NB4 (cell line): ENCODE results near the gene SLFN11.
A peak's percentile ranks its signal among the peaks of the same experiment; 100 is the strongest.

Experiments used
- DNase-seq: peaks from one replicate; pipeline ENCODE4 v3.0.0; 2010; ENCODE audit warnings: low read depth
- H3K4me3 ChIP-seq: one replicate; pipeline ENCODE4 v1.5.1; 2011; ENCODE audit warnings: mild to moderate bottlenecking, low read depth, low read length, moderate library complexity
- MYC ChIP-seq: IDR thresholded peaks from 2 replicates; pipeline ENCODE4 v1.6.1; 2011; ENCODE audit warnings: low read depth, low read length
- POLR2A ChIP-seq: IDR thresholded peaks from 2 replicates; pipeline ENCODE4 v1.6.1; 2011; ENCODE audit warnings: mild to moderate bottlenecking; ENCODE audit not compliant: insufficient read length; ENCODE audit errors: extremely low read depth
- TF ChIP-seq, protein P1 (sequence below): IDR thresholded peaks from 2 replicates; pipeline ENCODE4 v1.6.1; 2011; ENCODE audit warnings: low read depth, low read length
- TF ChIP-seq, protein P2 (sequence below): IDR thresholded peaks from one replicate; pipeline ENCODE4 v1.5.1; 2012; ENCODE audit warnings: low read depth, low read length

Gene SLFN11

DNA sequence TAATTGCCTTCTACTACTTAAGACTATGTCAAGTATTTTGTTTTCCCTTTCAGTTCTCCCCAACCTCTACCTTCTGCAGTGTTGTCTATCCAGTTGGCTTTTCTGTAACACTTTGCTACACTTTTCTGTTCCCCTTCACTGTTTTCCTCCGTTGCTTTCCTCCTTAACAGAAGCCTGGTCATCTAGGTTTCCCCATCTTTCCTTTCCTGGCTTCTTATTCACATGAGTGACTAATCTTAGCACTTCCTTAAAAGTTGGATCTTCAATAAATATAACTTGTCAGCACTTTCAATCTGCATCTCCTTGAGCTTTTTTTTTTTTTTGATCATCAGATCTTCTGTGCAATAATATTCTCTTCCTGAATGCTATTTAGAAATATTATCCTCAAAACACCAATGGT lies 2.8 kb upstream of the SLFN11 start:
- DNase-seq = peak; percentile 55
- no peak for TF ChIP-seq MYC
- no peak for TF ChIP-seq POLR2A
- H3K4me3 ChIP-seq = no peak overlapping the region

DNA sequence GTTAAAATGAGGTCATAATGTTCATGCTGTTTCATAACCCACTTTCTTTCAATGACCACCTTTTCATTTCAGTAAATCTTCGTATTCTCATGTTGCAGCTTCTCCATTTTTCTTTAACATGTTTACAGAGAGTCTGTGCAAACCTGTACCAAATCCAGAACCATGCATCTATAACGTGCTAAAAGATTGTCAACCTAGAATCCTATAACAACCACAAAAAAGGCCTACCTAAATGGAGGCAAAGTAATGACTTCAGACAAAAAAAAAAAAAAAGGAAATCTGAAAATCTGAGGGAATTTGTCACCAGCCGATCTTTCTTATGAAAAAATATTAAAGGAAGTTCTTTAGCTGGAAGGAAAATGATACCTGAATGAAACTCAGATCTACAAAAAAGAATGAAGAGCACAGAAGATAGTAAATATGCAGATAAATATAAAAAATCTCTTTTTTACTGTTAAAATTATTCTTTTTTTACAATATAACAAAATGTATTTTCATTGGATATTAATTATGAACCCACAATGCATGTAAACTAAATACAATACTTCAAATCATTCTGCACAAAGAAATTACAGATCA lies 1.4 kb upstream of the SLFN11 start:
- peak overlapping the region; percentile 80 for H3K4me3 ChIP-seq
- DNase-seq = no peak
- TF ChIP-seq, protein P1, sequence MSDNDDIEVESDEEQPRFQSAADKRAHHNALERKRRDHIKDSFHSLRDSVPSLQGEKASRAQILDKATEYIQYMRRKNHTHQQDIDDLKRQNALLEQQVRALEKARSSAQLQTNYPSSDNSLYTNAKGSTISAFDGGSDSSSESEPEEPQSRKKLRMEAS = no peak
- TF ChIP-seq, protein P2, sequence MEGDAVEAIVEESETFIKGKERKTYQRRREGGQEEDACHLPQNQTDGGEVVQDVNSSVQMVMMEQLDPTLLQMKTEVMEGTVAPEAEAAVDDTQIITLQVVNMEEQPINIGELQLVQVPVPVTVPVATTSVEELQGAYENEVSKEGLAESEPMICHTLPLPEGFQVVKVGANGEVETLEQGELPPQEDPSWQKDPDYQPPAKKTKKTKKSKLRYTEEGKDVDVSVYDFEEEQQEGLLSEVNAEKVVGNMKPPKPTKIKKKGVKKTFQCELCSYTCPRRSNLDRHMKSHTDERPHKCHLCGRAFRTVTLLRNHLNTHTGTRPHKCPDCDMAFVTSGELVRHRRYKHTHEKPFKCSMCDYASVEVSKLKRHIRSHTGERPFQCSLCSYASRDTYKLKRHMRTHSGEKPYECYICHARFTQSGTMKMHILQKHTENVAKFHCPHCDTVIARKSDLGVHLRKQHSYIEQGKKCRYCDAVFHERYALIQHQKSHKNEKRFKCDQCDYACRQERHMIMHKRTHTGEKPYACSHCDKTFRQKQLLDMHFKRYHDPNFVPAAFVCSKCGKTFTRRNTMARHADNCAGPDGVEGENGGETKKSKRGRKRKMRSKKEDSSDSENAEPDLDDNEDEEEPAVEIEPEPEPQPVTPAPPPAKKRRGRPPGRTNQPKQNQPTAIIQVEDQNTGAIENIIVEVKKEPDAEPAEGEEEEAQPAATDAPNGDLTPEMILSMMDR = no peak
- TF ChIP-seq MYC (no peak), POLR2A (no peak)

DNA sequence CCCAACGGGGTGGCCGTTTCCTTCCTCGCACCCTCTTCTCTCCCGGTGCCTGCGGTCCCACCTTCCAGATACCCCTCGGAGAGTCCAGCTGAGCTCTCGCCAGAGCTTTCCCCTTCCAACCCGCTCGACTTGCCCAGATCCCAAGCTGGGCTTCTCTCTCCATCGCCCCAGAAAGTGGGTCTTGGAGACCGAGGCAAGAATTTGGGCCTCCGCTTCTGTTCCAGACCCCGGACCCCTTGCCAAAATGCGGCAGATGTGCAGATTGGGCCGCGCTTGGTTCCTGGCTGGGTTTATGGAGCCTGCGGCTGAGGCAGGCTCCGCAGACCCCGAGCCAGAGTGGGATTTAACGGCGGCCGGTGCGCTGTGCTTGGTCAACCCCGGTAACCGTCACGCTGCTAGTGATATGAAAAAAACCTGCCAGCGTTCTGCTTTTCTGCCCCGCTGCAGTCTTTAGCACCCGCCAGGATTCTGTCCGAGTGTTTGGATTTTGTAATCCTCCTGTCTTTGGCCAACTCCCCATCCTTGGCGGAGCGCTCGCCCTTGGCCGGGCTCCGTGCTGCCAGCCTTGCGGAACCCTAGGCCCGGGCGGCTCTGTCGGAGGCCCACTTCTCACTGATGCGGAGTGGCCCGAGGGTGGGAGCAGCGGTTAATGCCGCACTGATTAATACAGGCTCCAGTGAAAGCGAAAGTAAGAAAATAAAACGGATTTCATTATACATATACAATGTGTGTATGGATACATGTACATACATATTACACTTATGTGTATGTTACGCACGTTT lies 754 bp upstream of the SLFN11 start:
- peak; percentile 86 for DNase-seq
- TF ChIP-seq POLR2A (peak; percentile 45), MYC (no peak)
- TF ChIP-seq, protein P1 = no peak
- TF ChIP-seq, protein P2 = no peak
- peak overlapping the region; percentile 80 for H3K4me3 ChIP-seq

DNA sequence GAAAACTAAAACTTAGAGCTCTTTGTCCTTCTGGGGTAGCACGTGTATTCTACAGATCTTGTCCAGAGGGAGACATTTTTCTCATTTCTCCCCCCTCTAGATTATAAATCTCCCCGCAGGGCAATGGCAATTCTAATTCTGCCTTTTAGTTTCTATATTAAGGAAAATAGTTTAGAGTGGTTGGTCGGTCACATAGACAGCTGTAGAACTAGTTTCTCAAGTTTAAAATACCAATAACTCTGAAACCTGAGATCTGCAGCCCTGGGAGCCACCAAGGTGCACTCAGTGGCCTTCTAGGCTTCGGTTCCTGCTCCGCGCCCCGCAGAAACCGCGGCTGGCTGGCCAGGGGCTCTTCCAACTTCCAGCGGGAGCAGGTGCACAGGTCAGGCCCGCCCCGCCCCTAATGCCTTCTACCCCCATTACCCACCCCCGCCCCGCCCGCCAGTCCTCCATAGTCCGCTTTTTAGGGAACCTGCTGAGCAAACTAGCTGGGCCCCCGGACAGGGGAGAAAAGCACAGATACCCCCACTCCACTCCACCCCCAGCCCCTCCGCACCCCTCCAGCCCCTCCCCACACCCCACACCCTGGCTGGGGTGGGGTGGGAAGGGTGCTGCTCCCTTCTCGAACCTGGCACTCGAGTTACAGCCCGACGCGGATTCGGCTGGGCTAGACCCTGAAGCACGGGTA lies 431 bp downstream of the SLFN11 start:
- TF ChIP-seq, protein P2 = no peak
- TF ChIP-seq, protein P1 = peak; percentile 62
- TF ChIP-seq POLR2A = no peak
- peak; percentile 48 for TF ChIP-seq MYC
- peak; percentile 77 for DNase-seq
- peak overlapping the region; percentile 80 for H3K4me3 ChIP-seq

DNA sequence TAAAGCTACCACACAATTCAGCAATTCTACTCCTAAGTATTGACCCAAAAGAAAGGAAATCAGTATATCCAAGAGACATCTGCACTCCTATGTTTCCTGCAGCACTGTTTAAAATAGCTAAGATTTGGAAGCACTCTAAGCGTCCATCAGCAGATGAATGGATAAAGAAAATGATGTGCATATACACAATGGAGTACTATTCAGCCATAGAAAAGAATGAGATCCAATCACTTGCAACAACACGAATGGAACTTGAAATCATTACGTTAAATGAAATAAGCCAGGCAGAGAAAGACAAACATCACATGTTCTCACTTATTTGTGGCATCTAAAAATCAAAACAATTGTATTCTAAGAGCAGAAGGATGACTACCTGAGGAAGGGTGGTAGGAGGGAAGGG lies 1.5 kb downstream of the SLFN11 start:
- peak overlapping the region; percentile 80 for H3K4me3 ChIP-seq
- DNase-seq = no peak
- no peak for TF ChIP-seq POLR2A
- TF ChIP-seq, protein P1 = no peak
- no peak for TF ChIP-seq MYC

DNA sequence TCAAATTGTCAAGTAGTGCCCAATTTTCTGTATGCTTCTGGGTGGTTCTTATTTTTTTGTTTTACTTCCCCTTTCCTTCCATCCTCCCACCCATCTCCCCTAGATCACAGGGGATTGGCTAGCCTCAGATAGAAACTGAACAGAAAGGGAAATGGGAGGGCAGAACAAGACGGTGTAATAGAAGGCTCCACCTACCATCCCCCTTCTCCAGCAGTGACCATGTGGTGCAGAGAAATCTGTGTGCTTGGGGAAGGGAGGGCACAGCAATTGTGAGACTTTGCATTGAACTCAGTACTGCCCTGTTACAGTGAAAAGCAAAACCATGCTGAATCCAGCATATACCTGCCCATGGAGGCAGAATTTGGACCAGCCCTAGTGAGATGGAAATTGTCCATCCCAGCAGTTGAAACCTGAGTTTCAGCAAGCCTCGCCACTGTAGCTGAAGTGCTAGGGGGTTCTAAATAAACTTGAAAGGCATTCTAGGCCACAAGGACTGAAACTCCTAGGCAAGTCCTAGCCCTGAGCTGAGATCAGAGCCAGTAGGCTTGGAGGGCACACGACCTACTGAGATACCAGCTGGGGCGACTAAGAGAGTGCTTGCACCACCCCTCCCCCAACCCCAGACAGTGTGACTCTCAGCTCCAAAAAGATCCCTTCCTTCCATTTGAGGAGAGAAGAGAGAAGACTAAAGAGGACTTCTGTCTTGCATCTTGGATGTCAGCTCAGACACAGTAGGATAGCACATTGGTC lies 5.2 kb downstream of the SLFN11 start:
- DNase-seq = peak; percentile 96
- no peak overlapping the region for H3K4me3 ChIP-seq
- TF ChIP-seq, protein P2 = no peak
- peak; percentile 92 for TF ChIP-seq MYC
- TF ChIP-seq, protein P1 = peak; percentile 94
